ENCODE data around the gene CIRBP. TPM values are rescaled to one million over a fixed set of nuclear protein-coding genes. Genes with fewer than 3 reads are reported as not detected.

CIRBP gene
- total RNA-seq, 5 donors from 2014 or later (not counting 1 experiment from before 2014, with no cell fraction given): 477 to 682 (median 657) TPM

DNA sequence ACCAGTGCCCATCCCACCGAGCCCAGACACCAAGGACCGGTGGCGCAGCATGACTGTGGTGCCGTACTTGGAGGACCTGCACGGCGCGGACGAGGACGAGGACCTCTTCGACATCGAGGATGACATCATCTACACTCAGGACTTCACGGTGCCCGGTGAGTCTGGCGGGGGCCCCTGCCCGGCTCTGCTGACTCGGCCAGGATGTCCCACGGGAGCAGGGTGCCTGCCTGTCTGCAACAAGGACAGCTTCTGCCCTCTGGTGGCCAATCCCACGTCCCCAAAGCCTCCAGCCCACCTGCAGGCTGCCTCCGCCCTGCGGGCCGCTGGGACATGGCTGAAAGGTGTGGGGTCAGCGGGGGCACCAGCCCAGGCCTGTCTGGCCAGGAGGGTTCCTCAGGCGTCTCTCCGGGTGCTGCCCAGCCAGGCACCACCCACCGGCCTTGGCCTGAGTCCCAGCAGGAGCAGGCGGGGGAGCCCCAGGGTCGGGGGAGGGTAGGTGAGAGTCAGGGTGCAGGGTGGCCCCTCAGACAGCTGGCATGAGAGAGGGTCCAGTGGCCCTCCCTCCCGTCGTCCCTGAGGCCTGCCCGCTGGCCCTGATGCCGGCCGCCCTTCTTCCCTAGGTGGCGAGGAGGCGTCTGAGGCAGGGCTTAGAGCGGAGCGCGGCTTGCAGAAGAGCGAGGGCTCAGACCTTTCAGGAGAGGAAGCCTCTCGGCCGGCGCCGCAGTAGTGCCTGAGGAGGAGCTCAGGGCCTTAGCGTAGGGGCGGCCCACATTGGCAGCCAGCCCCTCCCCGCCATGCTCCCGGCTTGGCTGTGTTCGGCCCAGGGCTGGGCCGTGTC lies 45.9 kb upstream of the CIRBP start:
- no peak overlapping the region for H3K27ac ChIP-seq (ENCODE audit: low read length)
- H3K9me3 ChIP-seq: no peaks in the 10 kb centered on the region
- no peak overlapping the region for H3K27ac Mint-ChIP-seq
- H3K4me3 Mint-ChIP-seq: no peak overlapping the region
- peaks cover 34 to 54% of the 10 kb centered on the region in 2 donors for H3K36me3 ChIP-seq (ENCODE audit: control insufficient read depth in 2 of 2, extremely low read depth in 1 of 2, insufficient read depth in 1 of 2, low read length in 1 of 2)
- WGBS (ENCODE audit: insufficient coverage): 88% methylated on average over 42 of the region's 48 CpGs
- DNase-seq (peak in 3 of 35 experiments; percentile 28 to 48 (median 31)), ATAC-seq (replicated peaks in 1 of 4) (peak in 2 of 4 experiments; percentile 33 to 60)
- H3K36me3 Mint-ChIP-seq: no peaks in the 10 kb centered on the region
- H3K27me3 ChIP-seq (replicated peaks in 1 of 2; ENCODE audit: control insufficient read depth in 2 of 2, extremely low read depth in 1 of 2, insufficient read depth in 2 of 2, low read length in 1 of 2): no peaks in the 10 kb centered on the region
- H3K4me1 ChIP-seq (ENCODE audit: control insufficient read depth in 1 of 2, extremely low read depth in 1 of 2, insufficient read depth in 2 of 2, low read length in 2 of 2): no peaks in the 10 kb centered on the region
- no peaks in the 10 kb centered on the region for H3K9me3 Mint-ChIP-seq
- POLR2A ChIA-PET: no interaction called here
- no peaks in the 10 kb centered on the region for H3K27me3 Mint-ChIP-seq
- CTCF ChIA-PET: interaction anchor here in 1 of 2 donors (1.1 kb wide), 1 partner anchor 95 kb away, joined by 4 read pairs; no protein-coding TSS in a partner anchor
- H3K4me3 ChIP-seq (ENCODE audit: control insufficient read depth in 1 of 2, extremely low read depth in 1 of 2, low read length in 1 of 2): no peak overlapping the region
- H3K4me1 Mint-ChIP-seq: peaks cover 0 to under 1% (median 0%) of the 10 kb centered on the region in 3 donors

DNA sequence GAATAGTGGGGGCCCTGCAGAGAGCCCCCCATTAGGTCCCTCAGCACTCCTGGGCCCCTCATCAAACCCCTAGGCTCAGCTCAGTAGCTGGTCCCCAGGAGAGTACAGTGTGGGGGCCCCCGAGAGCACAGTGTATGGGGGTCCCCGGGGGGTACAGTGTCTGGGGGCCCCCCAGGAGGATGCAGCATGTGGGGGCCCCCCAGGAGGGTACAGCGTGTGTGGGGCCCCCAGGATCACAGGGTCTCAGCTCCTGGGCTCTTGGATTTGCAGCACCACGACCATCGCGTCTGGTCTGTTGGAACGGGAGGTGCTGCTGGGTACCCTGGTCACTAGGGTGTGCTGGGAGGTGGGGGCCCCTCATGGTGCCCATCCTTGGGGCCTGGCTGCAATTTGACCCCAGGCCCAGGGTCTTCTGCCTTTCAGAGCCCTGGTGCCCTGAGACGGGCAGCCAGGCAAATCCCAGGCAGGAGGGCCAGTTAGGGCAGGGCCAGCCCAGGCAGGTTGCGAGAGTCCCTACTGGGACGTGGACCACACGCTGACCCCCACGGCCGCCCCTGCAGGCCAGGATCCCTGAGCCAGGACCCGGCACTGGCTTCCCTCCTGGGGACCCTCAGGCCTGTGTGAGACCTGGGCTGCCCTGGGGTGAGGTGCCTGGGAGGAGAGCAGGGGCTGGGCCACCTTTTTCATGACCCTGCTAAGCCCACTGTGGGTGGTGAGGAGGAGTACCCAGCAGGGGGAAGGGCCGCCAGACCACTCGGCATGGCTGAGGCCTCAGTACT lies 44.9 kb upstream of the CIRBP start:
- Histone ChIP-seq H3K36me3 (ENCODE audit: control insufficient read depth in 2 of 2, extremely low read depth in 1 of 2, insufficient read depth in 1 of 2, low read length in 1 of 2) (peaks cover 34 to 51% of the 10 kb centered on the region in 2 donors), H3K9me3 (no peaks in the 10 kb centered on the region), H3K27ac (ENCODE audit: low read length) (no peak overlapping the region), H3K4me1 (ENCODE audit: control insufficient read depth in 1 of 2, extremely low read depth in 1 of 2, insufficient read depth in 2 of 2, low read length in 2 of 2) (no peaks in the 10 kb centered on the region), H3K27me3 (replicated peaks in 1 of 2; ENCODE audit: control insufficient read depth in 2 of 2, extremely low read depth in 1 of 2, insufficient read depth in 2 of 2, low read length in 1 of 2) (no peaks in the 10 kb centered on the region), H3K4me3 (ENCODE audit: control insufficient read depth in 1 of 2, extremely low read depth in 1 of 2, low read length in 1 of 2) (no peak overlapping the region)
- ChIA-PET POLR2A (no interaction called here), CTCF (no interaction called here)
- no peaks in the 10 kb centered on the region for H3K36me3 Mint-ChIP-seq
- no peak overlapping the region for H3K4me3 Mint-ChIP-seq
- no peak overlapping the region for H3K27ac Mint-ChIP-seq
- DNase-seq: no peak
- H3K27me3 Mint-ChIP-seq: no peaks in the 10 kb centered on the region
- H3K9me3 Mint-ChIP-seq: no peaks in the 10 kb centered on the region
- no peaks in the 10 kb centered on the region for H3K4me1 Mint-ChIP-seq
- WGBS (ENCODE audit: insufficient coverage): 96% methylated on average over 16 of the region's 16 CpGs
- no peak for ATAC-seq (replicated peaks in 1 of 4)

GRCh38 chr19:1224847-1225246 lies 44.3 kb upstream of the CIRBP start:
- Histone ChIP-seq H3K4me1 (ENCODE audit: control insufficient read depth in 1 of 2, extremely low read depth in 1 of 2, insufficient read depth in 2 of 2, low read length in 2 of 2) (no peaks in the 10 kb centered on the region), H3K27ac (ENCODE audit: low read length) (no peak overlapping the region), H3K9me3 (no peaks in the 10 kb centered on the region), H3K36me3 (ENCODE audit: control insufficient read depth in 2 of 2, extremely low read depth in 1 of 2, insufficient read depth in 1 of 2, low read length in 1 of 2) (peaks cover 34 to 51% of the 10 kb centered on the region in 2 donors), H3K4me3 (ENCODE audit: control insufficient read depth in 1 of 2, extremely low read depth in 1 of 2, low read length in 1 of 2) (no peak overlapping the region), H3K27me3 (replicated peaks in 1 of 2; ENCODE audit: control insufficient read depth in 2 of 2, extremely low read depth in 1 of 2, insufficient read depth in 2 of 2, low read length in 1 of 2) (no peaks in the 10 kb centered on the region)
- Mint-ChIP-seq H3K4me1 (no peaks in the 10 kb centered on the region), H3K36me3 (no peaks in the 10 kb centered on the region), H3K27me3 (no peaks in the 10 kb centered on the region), H3K4me3 (no peak overlapping the region), H3K27ac (no peak overlapping the region), H3K9me3 (no peaks in the 10 kb centered on the region)
- ATAC-seq (replicated peaks in 1 of 4) (no peak), DNase-seq (no peak)
- POLR2A ChIA-PET: no interaction called here
- 90% methylated on average over 3 of the region's 16 CpGs for WGBS (ENCODE audit: insufficient coverage)
- CTCF ChIA-PET: no interaction called here

GRCh38 chr19:1225440-1226226 lies 43.5 kb upstream of the CIRBP start:
- ATAC-seq (replicated peaks in 1 of 4) (no peak), DNase-seq (no peak)
- Histone ChIP-seq H3K4me1 (ENCODE audit: control insufficient read depth in 1 of 2, extremely low read depth in 1 of 2, insufficient read depth in 2 of 2, low read length in 2 of 2) (no peaks in the 10 kb centered on the region), H3K9me3 (no peaks in the 10 kb centered on the region), H3K27me3 (replicated peaks in 1 of 2; ENCODE audit: control insufficient read depth in 2 of 2, extremely low read depth in 1 of 2, insufficient read depth in 2 of 2, low read length in 1 of 2) (no peaks in the 10 kb centered on the region), H3K4me3 (ENCODE audit: control insufficient read depth in 1 of 2, extremely low read depth in 1 of 2, low read length in 1 of 2) (no peak overlapping the region), H3K27ac (ENCODE audit: low read length) (no peak overlapping the region), H3K36me3 (ENCODE audit: control insufficient read depth in 2 of 2, extremely low read depth in 1 of 2, insufficient read depth in 1 of 2, low read length in 1 of 2) (peaks cover 31 to 44% of the 10 kb centered on the region in 2 donors)
- ChIA-PET CTCF (no interaction called here), POLR2A (interaction anchor here in 1 of 2 donors (0.5 kb wide), 1 partner anchor 48 kb away, joined by 10 read pairs; no protein-coding TSS in a partner anchor)
- H3K27ac Mint-ChIP-seq: no peak overlapping the region
- H3K4me3 Mint-ChIP-seq: no peak overlapping the region
- WGBS (ENCODE audit: insufficient coverage): 90% methylated on average over 24 of the region's 29 CpGs
- H3K9me3 Mint-ChIP-seq: no peaks in the 10 kb centered on the region
- H3K4me1 Mint-ChIP-seq: no peaks in the 10 kb centered on the region
- H3K27me3 Mint-ChIP-seq: no peaks in the 10 kb centered on the region
- H3K36me3 Mint-ChIP-seq: no peaks in the 10 kb centered on the region

GRCh38 chr19:1226227-1226518 lies 43.0 kb upstream of the CIRBP start:
- Histone ChIP-seq H3K4me3 (ENCODE audit: control insufficient read depth in 1 of 2, extremely low read depth in 1 of 2, low read length in 1 of 2) (no peak overlapping the region), H3K4me1 (ENCODE audit: control insufficient read depth in 1 of 2, extremely low read depth in 1 of 2, insufficient read depth in 2 of 2, low read length in 2 of 2) (no peaks in the 10 kb centered on the region), H3K36me3 (ENCODE audit: control insufficient read depth in 2 of 2, extremely low read depth in 1 of 2, insufficient read depth in 1 of 2, low read length in 1 of 2) (peaks cover 26 to 39% of the 10 kb centered on the region in 2 donors), H3K27ac (ENCODE audit: low read length) (no peak overlapping the region), H3K27me3 (replicated peaks in 1 of 2; ENCODE audit: control insufficient read depth in 2 of 2, extremely low read depth in 1 of 2, insufficient read depth in 2 of 2, low read length in 1 of 2) (no peaks in the 10 kb centered on the region), H3K9me3 (no peaks in the 10 kb centered on the region)
- CTCF ChIA-PET: no interaction called here
- DNase-seq (no peak), ATAC-seq (replicated peaks in 1 of 4) (no peak)
- 96% methylated on average over 9 of the region's 11 CpGs for WGBS (ENCODE audit: insufficient coverage)
- POLR2A ChIA-PET: no interaction called here
- Mint-ChIP-seq H3K27ac (no peak overlapping the region), H3K36me3 (no peaks in the 10 kb centered on the region), H3K27me3 (no peaks in the 10 kb centered on the region), H3K4me1 (no peaks in the 10 kb centered on the region), H3K9me3 (no peaks in the 10 kb centered on the region), H3K4me3 (no peak overlapping the region)

DNA sequence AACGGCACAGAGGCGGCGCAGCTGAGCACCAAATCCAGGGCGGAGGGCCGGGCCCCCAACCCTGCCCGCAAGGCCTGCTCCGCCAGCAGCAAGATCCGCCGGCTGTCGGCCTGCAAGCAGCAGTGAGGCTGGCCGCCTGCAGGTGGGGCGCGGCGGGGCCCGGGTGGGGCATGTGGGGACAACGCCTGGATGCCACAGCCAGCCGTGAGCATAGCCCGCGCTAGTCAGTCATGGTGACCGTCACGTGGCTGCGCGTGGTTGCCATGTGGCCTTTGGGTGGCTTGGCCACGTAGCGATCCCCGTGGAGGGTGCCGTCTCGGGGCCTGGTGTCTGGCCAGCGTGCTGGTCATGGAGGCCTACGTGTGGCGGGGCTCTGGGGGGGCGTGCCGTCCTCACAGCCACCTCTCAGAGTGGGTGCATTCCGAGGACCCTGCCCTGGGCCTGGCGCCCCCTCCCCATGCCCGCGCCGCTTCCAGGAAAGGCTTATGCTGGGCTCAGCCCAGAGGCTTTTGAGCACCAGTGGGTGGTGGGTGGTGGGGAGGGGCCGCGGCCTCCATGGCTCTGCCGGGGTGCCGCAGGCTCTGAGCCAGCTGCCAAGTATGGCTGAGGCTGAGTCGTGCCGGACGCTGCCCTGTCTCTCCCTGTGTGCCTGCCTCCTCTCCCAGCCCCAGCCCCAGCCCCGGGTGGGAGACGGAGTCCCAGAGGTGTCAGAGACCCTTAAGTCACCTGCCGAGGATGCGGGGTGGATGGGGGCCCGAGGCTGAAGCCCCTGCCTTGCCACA lies 42.4 kb upstream of the CIRBP start:
- Histone ChIP-seq H3K4me1 (ENCODE audit: control insufficient read depth in 1 of 2, extremely low read depth in 1 of 2, insufficient read depth in 2 of 2, low read length in 2 of 2) (no peaks in the 10 kb centered on the region), H3K9me3 (no peaks in the 10 kb centered on the region), H3K36me3 (ENCODE audit: control insufficient read depth in 2 of 2, extremely low read depth in 1 of 2, insufficient read depth in 1 of 2, low read length in 1 of 2) (peaks cover 25 to 34% of the 10 kb centered on the region in 2 donors), H3K4me3 (ENCODE audit: control insufficient read depth in 1 of 2, extremely low read depth in 1 of 2, low read length in 1 of 2) (no peak overlapping the region), H3K27me3 (replicated peaks in 1 of 2; ENCODE audit: control insufficient read depth in 2 of 2, extremely low read depth in 1 of 2, insufficient read depth in 2 of 2, low read length in 1 of 2) (no peaks in the 10 kb centered on the region), H3K27ac (ENCODE audit: low read length) (no peak overlapping the region)
- no peak overlapping the region for H3K4me3 Mint-ChIP-seq
- DNase-seq: no peak
- 95% methylated on average over 45 of the region's 50 CpGs for WGBS (ENCODE audit: insufficient coverage)
- ChIA-PET POLR2A (no interaction called here), CTCF (no interaction called here)
- no peaks in the 10 kb centered on the region for H3K27me3 Mint-ChIP-seq
- no peaks in the 10 kb centered on the region for H3K4me1 Mint-ChIP-seq
- no peak for ATAC-seq (replicated peaks in 1 of 4)
- H3K36me3 Mint-ChIP-seq: no peaks in the 10 kb centered on the region
- H3K27ac Mint-ChIP-seq: no peak overlapping the region
- H3K9me3 Mint-ChIP-seq: no peaks in the 10 kb centered on the region

Data from T-cell (primary cell).